Tibial artery (tissue), 4 donors: ENCODE measurements around the gene GSS.

Experiments used
- DNase-seq, 2 donors: peaks; one replicate each; pipeline ENCODE4 v3.0.0-alpha.2; 2019
- H3K27ac ChIP-seq, 2 donors: fragments of 200-600 bp; sonication (generic) in 1 of 2; 1 replicate in 1 of 2; 2 replicates in 1 of 2; pipeline ENCODE4 v1.5.1; 2018 to 2019; ENCODE audit warnings: mild to moderate bottlenecking in 1 of 2
- H3K27me3 ChIP-seq, 2 donors: fragments of 200-600 bp; sonication (generic) in 1 of 2; one replicate each; pipeline versions ENCODE4 v1.5.1 to v1.6.0; 2016 to 2019
- H3K36me3 ChIP-seq, 3 donors: fragments of 200-600 bp; sonication (generic) in 2 of 3; one replicate each; pipeline ENCODE4 v1.5.1; 2016 to 2019; ENCODE audit warnings: mild to moderate bottlenecking in 2 of 3
- H3K4me1 ChIP-seq, 4 donors: fragments of 200-600 bp; sonication (generic) in 2 of 4; 1 replicate in 3 of 4; 2 replicates in 1 of 4; pipeline ENCODE4 v1.5.1; 2016 to 2019
- H3K4me3 ChIP-seq, 2 donors: fragments of 200-600 bp; sonication (generic) in 1 of 2; 1 replicate in 1 of 2; 2 replicates in 1 of 2; pipeline ENCODE4 v1.5.1; 2018 to 2019; ENCODE audit warnings: mild to moderate bottlenecking in 2 of 2
- H3K9me3 ChIP-seq, 3 donors: fragments of 200-600 bp; sonication (generic) in 1 of 3; one replicate each; pipeline ENCODE4 v1.5.1; 2016 to 2019
- CTCF ChIP-seq, 2 experiments: fragments of 200-600 bp in 1 of 2; fragments of 450-650 bp in 1 of 2; IDR thresholded peaks; one replicate each; pipeline ENCODE4 v1.5.1; 2017 to 2019; ENCODE audit warnings: antibody characterized with exemption in 2 of 2, mild to moderate bottlenecking in 1 of 2, moderate library complexity in 1 of 2
- intact Hi-C: fragments of 100-400 bp; cut with DNase I; formaldehyde crosslinking; loops from one replicate; pipeline ENCODE4 v1.15.0; 2023; ENCODE audit warnings: low total_unique reads

GSS gene

GRCh38 chr20:34941226-34941625 is 14.4 kb downstream of the GSS start:
- DNase-seq, result no peak
- Histone ChIP-seq H3K4me1 (peaks cover 0 to 5% (median 0%) of the 10 kb centered on the region in 4 donors), H3K27ac (no peak overlapping the region), H3K27me3 (no peaks in the 10 kb centered on the region), H3K36me3 (peaks cover 8 to 70% (median 32%) of the 10 kb centered on the region in 3 donors), H3K9me3 (no peaks in the 10 kb centered on the region), H3K4me3 (no peak overlapping the region)
- intact Hi-C loops, result no loop called here
- no peak for TF ChIP-seq CTCF (IDR thresholded peaks at IDR 0.05)

GRCh38 chr20:34940081-34940481 is 15.5 kb downstream of the GSS start:
- H3K4me3 ChIP-seq, result no peak overlapping the region

GRCh38 chr20:34938466-34939163 is 17.0 kb downstream of the GSS start:
- Histone ChIP-seq H3K9me3 (no peaks in the 10 kb centered on the region), H3K4me1 (peaks cover 0 to 5% (median 0%) of the 10 kb centered on the region in 4 donors), H3K4me3 (no peak overlapping the region), H3K27ac (no peak overlapping the region), H3K36me3 (peaks cover 8 to 73% (median 37%) of the 10 kb centered on the region in 3 donors), H3K27me3 (no peaks in the 10 kb centered on the region)
- DNase-seq, result peak; percentile 62 to 71
- intact Hi-C loops, result no loop called here
- TF ChIP-seq CTCF (IDR thresholded peaks at IDR 0.05), result no peak

More at GRCh38 chr20:34940081-34940481, 15.5 kb downstream of the GSS start:
- DNase-seq, result no peak
- no peak for TF ChIP-seq CTCF (IDR thresholded peaks at IDR 0.05)
- no peaks in the 10 kb centered on the region for H3K9me3 ChIP-seq
- H3K36me3 ChIP-seq, result peaks cover 8 to 72% (median 32%) of the 10 kb centered on the region in 3 donors
- H3K27ac ChIP-seq, result no peak overlapping the region
- intact Hi-C loops, result no loop called here
- peaks cover 0 to 5% (median 0%) of the 10 kb centered on the region in 4 donors for H3K4me1 ChIP-seq
- no peaks in the 10 kb centered on the region for H3K27me3 ChIP-seq

GRCh38 chr20:34931771-34932170 is 23.8 kb downstream of the GSS start:
- H3K36me3 ChIP-seq, result peaks cover 8 to 87% (median 62%) of the 10 kb centered on the region in 3 donors
- peaks cover 0 to 11% (median 2%) of the 10 kb centered on the region in 4 donors for H3K4me1 ChIP-seq
- no peak for TF ChIP-seq CTCF (IDR thresholded peaks at IDR 0.05)
- no peak for DNase-seq
- no peak overlapping the region for H3K4me3 ChIP-seq
- H3K27me3 ChIP-seq, result no peaks in the 10 kb centered on the region
- intact Hi-C loops, result no loop called here
- H3K9me3 ChIP-seq, result no peaks in the 10 kb centered on the region
- no peak overlapping the region for H3K27ac ChIP-seq

- intact Hi-C loops, result no loop called here
These were observed 27.2 kb downstream of the GSS start for GRCh38 chr20:34928411-34928810.

More at GRCh38 chr20:34928411-34928810, 27.2 kb downstream of the GSS start:
- Histone ChIP-seq H3K9me3 (no peaks in the 10 kb centered on the region), H3K27me3 (no peaks in the 10 kb centered on the region), H3K4me1 (peaks cover 0 to 13% (median 3%) of the 10 kb centered on the region in 4 donors), H3K36me3 (peaks cover 24 to 95% (median 82%) of the 10 kb centered on the region in 3 donors), H3K27ac (peak overlapping the region in 1 of 2 donors; percentile 50), H3K4me3 (no peak overlapping the region)
- no peak for DNase-seq
- TF ChIP-seq CTCF (IDR thresholded peaks at IDR 0.05), result no peak
